ENCODE data around the gene CFAP126.
"Not testable (repeated sequence)": the region's sequence is repeated elsewhere in the genome, so short reads cannot be mapped to it uniquely, and the experiment has no call there.

The CFAP126 gene

DNA sequence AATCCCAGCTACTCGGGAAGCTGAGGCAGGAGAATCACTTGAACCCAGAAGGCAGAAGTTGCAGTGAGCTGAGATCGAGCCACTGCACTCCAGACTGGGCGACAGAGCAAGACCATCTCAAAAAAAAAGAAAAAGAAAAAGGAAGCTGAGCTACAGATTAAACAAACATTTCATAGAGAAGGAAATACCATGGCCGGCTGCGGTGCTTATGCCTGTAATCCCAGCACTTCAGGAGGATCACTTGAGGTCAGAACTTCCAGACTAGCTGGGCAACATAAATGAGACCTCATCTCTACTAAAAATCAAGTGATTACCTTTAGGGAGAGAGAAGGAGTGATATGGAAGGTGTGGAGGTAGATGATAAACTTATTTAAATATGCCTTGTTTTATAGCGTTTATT lies 14.0 kb upstream of the CFAP126 start:
- peak in 1 of 4 experiments; percentile 23 for DNase-seq

DNA sequence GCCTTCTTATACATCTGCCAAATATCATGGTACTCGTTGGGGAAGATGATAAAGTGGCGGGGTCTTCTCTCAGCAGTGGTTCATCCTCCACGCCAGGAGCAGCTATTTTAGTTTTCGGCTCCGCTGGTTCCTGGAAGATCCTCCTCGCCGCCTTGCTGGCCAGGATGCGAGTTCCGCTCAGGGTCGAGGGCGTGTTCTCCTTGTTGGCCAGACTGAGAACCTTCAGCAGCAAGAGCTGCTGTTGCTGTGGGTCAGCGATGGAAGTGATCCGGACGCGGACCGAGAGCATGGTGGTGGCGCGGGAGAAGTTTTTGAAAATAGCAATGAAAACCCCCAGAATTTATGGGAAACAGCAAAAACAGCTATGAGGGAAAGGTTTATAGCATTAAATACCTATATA lies 11.4 kb upstream of the CFAP126 start:
- DNase-seq: peak in 1 of 4 experiments; percentile 82

DNA sequence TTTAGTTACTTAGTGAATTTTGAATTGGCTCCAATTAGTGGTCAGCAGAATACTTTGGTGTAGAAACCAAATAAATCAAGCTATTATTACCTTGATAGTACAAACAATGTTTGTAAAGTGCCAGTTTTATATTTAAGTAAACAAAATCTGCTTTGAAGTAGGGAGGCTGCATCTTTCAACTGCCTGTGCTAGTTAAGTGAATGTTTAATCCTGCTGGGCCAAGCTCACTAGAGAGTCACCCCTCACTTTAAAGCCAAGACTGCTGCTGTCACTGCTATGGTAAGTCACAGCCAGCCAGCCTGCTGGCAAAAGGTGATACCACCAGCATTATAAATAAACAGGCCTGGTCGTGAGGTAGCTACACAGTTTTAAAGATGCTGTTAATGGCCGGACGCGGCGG lies 10.3 kb upstream of the CFAP126 start:
- DNase-seq: no peak

- peak in 3 of 4 experiments; percentile 32 to 58 (median 44) for DNase-seq
These were observed 6.7 kb upstream of the CFAP126 start for GRCh38 chr1:161374373-161374772.

DNA sequence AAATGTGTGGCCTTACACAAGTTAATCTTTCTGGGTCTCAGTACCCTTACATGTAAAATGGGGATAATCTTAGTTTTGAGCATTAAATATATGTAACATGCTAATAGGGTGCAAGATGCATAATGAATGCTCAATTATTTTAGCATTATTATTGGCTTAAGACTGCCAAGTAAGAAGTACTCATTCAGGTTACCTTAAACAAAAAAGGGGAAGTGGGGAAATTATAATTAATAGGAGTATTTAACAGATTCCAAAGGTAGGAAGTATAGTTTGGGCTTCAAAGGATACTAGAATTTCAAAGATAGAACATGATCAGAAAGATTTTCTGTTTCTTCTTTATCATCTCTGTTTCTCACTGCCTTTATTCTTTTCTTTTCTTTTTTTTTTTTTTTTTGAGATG lies 5.8 kb upstream of the CFAP126 start:
- DNase-seq: no peak

- DNase-seq: no peak
These were observed 2.5 kb downstream of the CFAP126 start for GRCh38 chr1:161365207-161365606.

DNA sequence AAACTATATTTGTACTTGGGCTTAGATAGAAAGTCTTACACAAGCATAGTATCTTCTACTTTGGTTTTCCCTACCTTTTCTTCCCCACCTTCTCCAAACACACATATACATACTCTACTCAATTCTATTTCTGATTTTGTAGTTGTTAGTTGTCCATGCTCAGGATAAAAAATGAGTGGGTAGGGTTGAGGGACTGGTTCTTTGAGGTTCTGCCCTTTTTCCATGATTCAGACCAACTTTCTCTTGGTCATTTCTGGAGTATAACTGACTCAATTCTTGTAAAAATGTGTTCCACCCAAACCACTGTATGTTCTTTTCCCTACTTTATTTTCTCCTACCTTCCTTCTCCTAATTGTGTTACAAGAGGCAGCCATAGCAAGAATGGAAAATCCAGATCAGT lies 3.3 kb downstream of the CFAP126 start:
- DNase-seq: no peak

GRCh38 chr1:161359291-161359690 lies 8.4 kb downstream of the CFAP126 start:
- DNase-seq: peak; percentile 66 to 92 (median 80)

- no peak for DNase-seq
These were observed 10.6 kb downstream of the CFAP126 start for GRCh38 chr1:161357073-161357472.

- DNase-seq: peak; percentile 6 to 58 (median 38)
These were observed 16.2 kb downstream of the CFAP126 start for GRCh38 chr1:161351482-161351881.

GRCh38 chr1:161350671-161351070 lies 17.0 kb downstream of the CFAP126 start:
- DNase-seq: peak in 2 of 4 experiments; percentile 24 to 25

GRCh38 chr1:161342821-161343220 lies 24.9 kb downstream of the CFAP126 start:
- no peak for DNase-seq

DNA sequence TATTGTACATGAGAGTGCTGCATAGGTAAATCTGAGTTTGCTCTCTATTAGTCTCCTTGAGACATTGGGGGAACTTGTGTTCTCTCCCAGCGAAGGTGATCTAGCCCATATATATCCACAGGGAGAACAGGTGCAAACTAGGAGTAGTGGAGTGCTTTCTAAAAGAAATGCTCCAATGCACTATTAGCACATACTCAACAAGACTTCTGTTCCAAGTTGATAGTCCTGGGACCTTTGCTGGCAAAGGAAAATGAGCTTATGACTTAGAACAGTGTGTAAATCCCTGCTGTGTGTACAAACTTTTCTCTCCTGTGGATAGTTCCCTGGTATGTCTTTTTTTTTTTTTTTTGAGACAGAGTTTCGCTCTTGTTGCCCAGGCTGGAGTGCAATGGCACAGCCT lies 25.5 kb downstream of the CFAP126 start:
- no peak for DNase-seq

DNA sequence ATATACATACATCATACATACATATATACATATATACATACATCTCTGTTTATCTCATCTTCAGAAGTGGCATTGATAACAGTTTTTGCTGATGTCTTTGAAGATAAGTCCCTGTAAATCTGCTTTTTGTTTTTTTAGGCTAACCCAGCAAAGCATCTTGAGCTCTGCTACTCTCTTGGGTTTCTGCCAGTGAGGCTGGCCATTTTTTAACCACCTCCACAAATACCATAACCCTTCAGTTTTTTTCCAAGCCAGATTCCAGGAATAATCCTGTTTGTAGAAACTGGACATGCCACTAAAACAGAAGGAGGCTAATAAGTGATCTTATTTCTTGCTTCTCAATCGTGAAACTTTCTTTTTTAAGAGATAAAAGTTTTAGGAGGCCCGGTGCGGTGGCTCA lies 31.9 kb downstream of the CFAP126 start:
- DNase-seq: no peak

DNA sequence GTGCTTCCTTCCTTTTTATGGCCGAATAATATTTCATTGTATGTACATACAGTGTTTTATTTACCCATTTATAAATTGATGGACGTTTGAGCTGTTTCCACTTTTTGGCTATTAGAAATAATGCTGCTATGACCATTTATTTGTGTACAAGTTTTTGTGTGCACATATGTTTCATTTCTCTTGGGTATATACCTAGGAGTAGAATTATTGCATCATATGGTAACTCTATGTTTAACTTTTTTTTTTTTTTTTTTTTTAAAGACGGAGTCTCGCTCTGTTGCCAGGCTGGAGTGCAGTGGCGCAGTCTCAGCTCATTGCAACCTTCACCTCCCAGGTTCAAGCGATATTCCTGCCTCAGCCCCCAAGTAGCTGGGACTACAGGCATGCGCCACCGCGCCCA lies 34.5 kb downstream of the CFAP126 start:
- no peak for DNase-seq

GRCh38 chr1:161330346-161330745 lies 37.3 kb downstream of the CFAP126 start:
- no peak for DNase-seq

GRCh38 chr1:161324020-161324419 lies 43.7 kb downstream of the CFAP126 start:
- no peak for DNase-seq

- not testable (repeated sequence) for DNase-seq
These were observed 51.6 kb downstream of the CFAP126 start for GRCh38 chr1:161315841-161316674.

Measured in suppressor macrophage (primary cell).